ENCODE data around the gene MYH15.

The MYH15 gene

DNA sequence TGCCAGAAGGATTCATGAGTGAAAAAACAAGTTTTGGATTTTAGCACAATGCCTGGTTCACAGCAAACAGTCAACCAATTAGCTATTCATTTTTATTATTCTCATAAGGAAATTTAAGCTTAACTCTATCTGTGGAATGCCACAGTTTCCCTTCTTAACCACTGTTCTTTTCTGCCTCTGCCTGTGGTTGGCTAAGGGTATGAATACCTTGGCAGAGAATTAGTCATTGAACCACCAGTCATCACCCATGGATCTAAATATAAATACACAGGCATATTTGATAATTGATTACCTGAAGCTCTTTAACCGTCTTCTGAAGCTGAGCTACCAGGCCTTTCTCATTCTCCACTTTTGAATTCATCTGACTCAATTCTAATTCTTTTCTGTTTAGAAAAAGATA, 79.9 kb downstream of the MYH15 start:
- H3K36me3 Mint-ChIP-seq: peaks cover 5% of the 10 kb centered on the region
- H3K9me3 Mint-ChIP-seq: peaks cover 11% of the 10 kb centered on the region
- no peak overlapping the region for H3K27ac Mint-ChIP-seq
- no peak for ATAC-seq
- H3K4me3 Mint-ChIP-seq: no peak overlapping the region
- no peaks in the 10 kb centered on the region for H3K27me3 Mint-ChIP-seq
- peaks cover 15% of the 10 kb centered on the region for H3K4me1 Mint-ChIP-seq

DNA sequence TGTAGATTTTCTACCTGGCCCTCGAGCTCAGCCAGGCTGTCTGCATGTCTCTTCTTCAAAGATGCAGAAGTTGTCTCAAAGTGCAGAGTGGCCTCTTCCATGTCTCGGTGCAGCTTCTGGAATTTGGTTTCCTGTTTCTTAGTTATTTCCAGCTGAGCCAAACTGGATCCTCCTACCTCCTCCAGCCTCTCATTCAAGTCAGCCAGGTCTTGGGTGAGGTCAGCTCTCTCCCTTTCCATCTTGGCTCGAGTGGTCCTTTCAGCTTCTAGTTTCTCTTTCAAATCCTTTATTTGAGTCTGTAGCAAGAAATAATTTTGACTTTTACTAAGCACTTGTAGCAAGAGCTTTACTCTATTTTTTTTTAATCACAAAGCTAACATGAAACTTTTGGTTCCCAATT, 81.8 kb downstream of the MYH15 start:
- H3K4me3 Mint-ChIP-seq: peak overlapping the region; percentile 11
- no peak for ATAC-seq
- no peaks in the 10 kb centered on the region for H3K27me3 Mint-ChIP-seq
- peaks cover 15% of the 10 kb centered on the region for H3K4me1 Mint-ChIP-seq
- H3K9me3 Mint-ChIP-seq: peaks cover 10% of the 10 kb centered on the region
- H3K36me3 Mint-ChIP-seq: peaks cover 5% of the 10 kb centered on the region
- H3K27ac Mint-ChIP-seq: peak overlapping the region; percentile 27

DNA sequence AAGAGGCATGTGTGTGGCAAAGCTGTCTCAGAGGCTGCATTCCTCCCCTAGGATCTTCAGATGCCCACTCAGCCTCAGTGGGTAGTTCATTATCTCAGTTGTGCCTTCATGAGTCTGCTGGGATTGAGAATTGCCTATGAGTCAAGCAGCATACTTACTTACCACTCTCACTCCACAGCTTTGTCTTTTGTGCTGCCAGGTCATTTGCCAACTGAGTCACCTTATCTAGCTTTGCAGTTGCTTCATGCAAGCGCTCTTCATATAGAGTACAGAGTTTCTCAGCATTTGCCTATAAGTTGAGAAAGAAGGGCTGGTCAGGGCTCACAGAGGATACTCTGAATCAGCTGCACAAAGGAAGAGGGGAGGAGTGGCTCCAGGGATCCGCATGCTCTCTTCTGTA, 89.5 kb downstream of the MYH15 start:
- Mint-ChIP-seq H3K27ac (no peak overlapping the region), H3K9me3 (no peaks in the 10 kb centered on the region), H3K4me3 (no peak overlapping the region), H3K4me1 (peaks cover 2% of the 10 kb centered on the region), H3K36me3 (no peaks in the 10 kb centered on the region), H3K27me3 (no peaks in the 10 kb centered on the region)
- ATAC-seq: no peak

DNA sequence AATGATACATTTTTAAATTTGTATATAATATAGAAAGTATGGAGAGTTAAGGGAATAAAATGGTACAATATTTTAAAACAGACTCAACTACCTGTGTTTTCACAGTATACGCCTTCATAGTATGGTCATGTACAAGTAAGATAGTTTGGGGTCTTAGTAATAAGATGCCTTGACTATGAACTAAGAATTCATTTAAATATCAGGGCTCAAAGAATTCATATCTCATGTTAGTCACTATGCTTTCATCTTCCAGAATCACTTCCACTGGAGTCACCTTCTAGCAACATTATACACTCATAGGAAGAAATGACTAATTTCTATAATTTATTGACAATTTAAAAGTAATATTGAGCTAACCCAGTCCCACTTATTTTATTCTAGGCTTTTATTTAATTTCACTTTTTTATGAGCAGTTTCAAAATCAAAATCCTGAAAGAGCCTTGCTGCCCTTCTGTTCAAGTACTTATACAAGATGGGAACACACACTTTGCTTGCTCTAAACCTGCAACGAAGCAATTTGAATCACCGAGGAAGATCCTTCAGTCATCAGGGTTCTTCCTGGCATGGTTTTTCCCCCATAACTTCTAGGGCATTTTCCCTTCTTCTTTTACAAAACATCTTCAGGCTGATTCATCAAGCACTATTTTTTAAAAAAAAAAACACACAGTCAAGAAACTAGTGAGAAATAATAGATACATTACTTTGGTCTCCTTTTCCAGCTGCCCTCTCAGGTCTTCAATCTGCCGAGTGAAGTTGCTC, 94.1 kb downstream of the MYH15 start:
- Mint-ChIP-seq H3K27me3 (no peaks in the 10 kb centered on the region), H3K9me3 (no peaks in the 10 kb centered on the region), H3K4me1 (no peaks in the 10 kb centered on the region), H3K36me3 (no peaks in the 10 kb centered on the region), H3K4me3 (no peak overlapping the region), H3K27ac (no peak overlapping the region)
- no peak for ATAC-seq

DNA sequence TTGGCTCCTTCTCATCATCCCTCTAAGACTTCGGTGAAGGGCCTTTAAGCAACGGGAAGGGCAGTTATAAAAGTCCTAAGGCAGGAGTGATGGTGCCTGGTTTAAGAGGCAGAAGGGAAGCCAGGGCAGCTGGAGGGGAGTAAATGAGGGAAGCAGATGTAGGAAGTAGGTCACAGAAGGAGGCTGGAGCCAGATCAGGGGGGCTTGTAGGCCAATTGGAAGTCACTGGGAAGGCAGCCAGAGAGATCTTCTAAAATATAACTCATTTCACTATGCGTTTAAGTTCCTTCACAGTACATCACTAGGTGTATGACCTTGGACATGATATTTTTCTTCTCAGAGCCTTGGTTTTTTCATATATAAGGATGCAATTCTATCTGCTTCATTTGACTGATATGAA, 94.7 kb downstream of the MYH15 start:
- no peak for ATAC-seq
- Mint-ChIP-seq H3K4me1 (no peaks in the 10 kb centered on the region), H3K27ac (no peak overlapping the region), H3K4me3 (no peak overlapping the region), H3K9me3 (no peaks in the 10 kb centered on the region), H3K27me3 (no peaks in the 10 kb centered on the region), H3K36me3 (no peaks in the 10 kb centered on the region)

DNA sequence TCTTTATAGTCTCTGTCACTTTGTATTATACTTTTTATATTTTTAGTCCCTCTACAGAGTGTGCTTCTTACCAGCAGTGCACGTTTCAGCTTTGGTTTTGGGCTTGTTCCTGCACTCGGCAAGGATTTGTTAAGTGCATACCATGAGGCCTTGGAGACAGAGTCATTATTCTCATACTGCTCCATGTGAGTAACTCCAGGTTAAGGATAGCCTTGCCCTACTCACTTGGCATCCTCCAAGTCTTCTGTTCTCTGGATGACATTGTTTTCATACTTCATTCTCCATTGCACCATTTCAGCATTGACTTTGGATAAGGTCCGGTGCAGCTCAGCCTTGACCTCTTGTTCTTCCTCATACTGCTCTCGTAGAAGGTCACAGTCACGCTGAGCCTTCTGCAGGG, 96.4 kb downstream of the MYH15 start:
- no peak for ATAC-seq
- H3K4me3 Mint-ChIP-seq: no peak overlapping the region

DNA sequence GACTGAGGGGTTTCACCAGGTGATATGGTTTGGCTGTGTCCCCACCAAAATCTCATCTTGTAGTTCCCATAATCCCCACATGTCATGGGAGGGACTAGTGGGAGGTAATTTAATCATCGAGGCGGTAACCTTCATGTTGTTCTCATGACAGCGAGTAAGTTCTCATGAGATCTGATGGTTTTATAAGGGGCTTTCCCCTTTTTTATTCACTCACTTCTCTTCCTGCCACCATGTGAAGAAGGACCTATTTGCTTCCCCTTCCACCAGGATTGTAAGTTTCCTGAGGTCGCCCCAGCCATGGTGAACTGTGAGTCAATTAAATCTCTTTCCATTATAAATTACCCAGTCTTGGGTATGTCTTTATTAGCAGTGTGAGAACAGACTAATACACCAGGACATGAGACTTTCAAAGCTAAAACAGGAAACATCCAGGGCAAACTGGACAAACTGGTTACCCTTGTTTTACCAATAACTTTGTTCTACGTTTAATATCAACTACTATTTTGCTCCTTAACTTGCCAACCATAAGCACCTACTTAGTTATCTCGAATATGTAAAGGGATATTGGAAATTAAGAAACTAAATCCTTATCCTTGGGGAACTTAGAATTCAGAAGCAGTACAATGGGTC, 98.2 kb downstream of the MYH15 start:
- Mint-ChIP-seq H3K4me1 (peaks cover 13% of the 10 kb centered on the region), H3K9me3 (no peaks in the 10 kb centered on the region), H3K27me3 (no peaks in the 10 kb centered on the region), H3K36me3 (no peaks in the 10 kb centered on the region), H3K4me3 (no peak overlapping the region), H3K27ac (no peak overlapping the region)
- no peak for ATAC-seq

More for the DNA sequence above, 96.4 kb downstream of the MYH15 start:
- H3K27me3 Mint-ChIP-seq: no peaks in the 10 kb centered on the region
- H3K27ac Mint-ChIP-seq: no peak overlapping the region
- H3K36me3 Mint-ChIP-seq: no peaks in the 10 kb centered on the region
- H3K4me1 Mint-ChIP-seq: no peaks in the 10 kb centered on the region
- no peaks in the 10 kb centered on the region for H3K9me3 Mint-ChIP-seq

DNA sequence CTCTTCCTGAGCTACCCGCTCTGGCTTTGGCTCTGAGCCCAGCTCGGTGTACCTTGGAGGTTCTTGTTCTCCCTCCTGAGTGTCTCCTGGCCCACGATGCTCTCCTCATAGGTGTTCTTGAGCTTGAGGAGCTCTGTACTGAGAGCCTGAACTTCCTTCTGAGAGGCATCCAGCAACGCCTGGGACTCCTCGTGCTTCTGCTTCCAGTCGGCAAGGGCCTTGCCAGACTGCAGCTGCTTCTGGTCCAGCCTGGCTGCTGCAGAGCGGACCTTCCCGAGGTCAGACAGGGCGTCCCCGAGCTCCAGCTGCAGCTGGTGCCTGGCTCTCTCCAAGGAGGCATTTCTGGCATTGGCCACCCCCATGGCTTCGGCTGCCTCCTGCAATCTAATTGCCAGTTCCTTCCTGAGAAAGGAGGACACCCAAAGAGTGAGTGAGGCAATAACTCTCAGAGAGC, 99.8 kb downstream of the MYH15 start:
- ATAC-seq: no peak
- H3K4me3 Mint-ChIP-seq: no peak overlapping the region
- H3K9me3 Mint-ChIP-seq: no peaks in the 10 kb centered on the region

DNA sequence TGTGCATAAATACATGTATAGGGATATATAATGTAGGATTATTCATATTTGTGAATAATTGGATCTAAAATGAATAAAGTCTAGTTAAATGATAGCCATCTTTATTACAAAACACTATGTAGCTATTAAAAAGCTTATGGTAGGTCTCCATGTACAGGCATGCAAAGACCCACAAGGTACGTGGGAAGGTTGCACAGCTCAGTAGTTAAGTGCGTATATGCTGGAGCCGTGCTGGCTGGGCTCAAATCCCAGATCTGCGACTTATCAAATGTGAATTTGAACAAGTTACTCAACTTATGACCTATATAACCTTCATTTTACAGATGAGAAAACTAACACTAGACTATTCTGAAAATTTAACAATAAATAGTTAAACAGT, 100.6 kb downstream of the MYH15 start:
- Mint-ChIP-seq H3K9me3 (no peaks in the 10 kb centered on the region), H3K4me3 (no peak overlapping the region), H3K36me3 (no peaks in the 10 kb centered on the region), H3K27me3 (no peaks in the 10 kb centered on the region), H3K4me1 (peaks cover 19% of the 10 kb centered on the region), H3K27ac (no peak overlapping the region)
- ATAC-seq: no peak

More for the DNA sequence above, 99.8 kb downstream of the MYH15 start:
- H3K27me3 Mint-ChIP-seq: no peaks in the 10 kb centered on the region
- no peaks in the 10 kb centered on the region for H3K36me3 Mint-ChIP-seq
- peaks cover 19% of the 10 kb centered on the region for H3K4me1 Mint-ChIP-seq
- H3K27ac Mint-ChIP-seq: no peak overlapping the region

DNA sequence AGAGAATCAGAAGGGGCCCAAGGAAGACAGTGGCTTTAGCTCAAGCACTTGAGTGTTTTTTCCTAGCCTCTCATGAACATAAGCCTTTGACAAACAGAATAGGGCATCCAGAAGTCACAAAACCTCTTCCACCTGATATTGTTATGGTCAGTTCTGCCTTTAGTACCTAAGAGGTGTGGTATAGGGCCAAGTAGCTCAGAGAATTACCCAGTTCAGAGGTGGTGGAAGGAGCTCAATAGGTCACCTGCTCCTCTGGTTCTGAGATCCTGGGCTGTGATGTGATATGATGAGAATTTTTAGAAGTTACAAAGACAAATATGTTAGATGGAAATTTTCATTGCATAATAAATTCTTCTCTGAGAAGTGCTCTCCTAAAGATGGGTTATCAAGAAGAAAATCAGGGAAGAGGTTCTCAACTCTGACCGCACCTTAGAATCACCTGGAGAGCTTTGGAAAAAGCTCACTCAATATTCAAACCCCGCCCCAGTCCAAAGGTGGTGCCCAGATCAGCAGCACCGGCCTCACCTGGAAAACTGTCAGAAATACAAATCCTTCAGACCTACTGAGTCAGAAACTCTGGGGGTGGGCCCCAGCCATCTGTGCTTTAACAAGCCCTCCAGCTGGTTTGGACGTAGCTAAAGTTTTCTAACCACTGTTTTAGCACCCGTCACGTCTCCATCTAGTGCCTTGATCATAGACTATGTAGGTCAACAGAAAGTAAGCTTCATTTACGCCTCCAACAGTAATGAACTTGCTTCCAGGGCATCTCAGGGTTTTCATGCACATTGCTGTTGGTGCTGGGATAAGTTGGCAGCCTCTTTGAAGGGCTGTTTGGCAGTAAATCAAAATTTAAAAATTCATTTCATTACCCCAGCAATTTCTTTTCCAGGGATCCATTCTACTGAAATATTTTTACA, 101.3 kb downstream of the MYH15 start:
- Mint-ChIP-seq H3K9me3 (no peaks in the 10 kb centered on the region), H3K27me3 (no peaks in the 10 kb centered on the region), H3K27ac (peak overlapping the region; percentile 77), H3K36me3 (no peaks in the 10 kb centered on the region), H3K4me1 (peaks cover 19% of the 10 kb centered on the region), H3K4me3 (no peak overlapping the region)
- no peak for ATAC-seq

DNA sequence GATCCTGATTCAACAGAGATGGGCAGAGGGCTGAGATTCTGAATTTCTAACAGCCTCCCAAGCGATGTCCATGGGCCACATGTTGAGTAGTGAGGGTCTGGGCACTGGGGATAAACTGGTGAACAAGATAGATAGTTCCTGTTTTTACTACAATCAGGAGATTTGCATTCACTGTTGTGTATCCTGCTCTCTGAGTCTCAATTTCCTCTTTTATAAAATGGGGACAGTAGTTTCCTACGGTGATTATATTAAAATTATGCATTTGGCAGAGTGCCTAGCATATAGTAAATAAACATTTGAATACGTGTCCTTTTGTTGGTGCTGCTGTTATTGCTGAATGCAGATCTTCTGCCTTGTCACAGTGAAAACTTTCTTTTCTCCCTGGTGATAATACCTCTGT, 102.5 kb downstream of the MYH15 start:
- peaks cover 19% of the 10 kb centered on the region for H3K4me1 Mint-ChIP-seq
- peak overlapping the region; percentile 77 for H3K27ac Mint-ChIP-seq
- no peaks in the 10 kb centered on the region for H3K36me3 Mint-ChIP-seq
- peak overlapping the region; percentile 8 for H3K4me3 Mint-ChIP-seq
- H3K27me3 Mint-ChIP-seq: no peaks in the 10 kb centered on the region
- ATAC-seq: peak; percentile 76
- H3K9me3 Mint-ChIP-seq: no peaks in the 10 kb centered on the region

DNA sequence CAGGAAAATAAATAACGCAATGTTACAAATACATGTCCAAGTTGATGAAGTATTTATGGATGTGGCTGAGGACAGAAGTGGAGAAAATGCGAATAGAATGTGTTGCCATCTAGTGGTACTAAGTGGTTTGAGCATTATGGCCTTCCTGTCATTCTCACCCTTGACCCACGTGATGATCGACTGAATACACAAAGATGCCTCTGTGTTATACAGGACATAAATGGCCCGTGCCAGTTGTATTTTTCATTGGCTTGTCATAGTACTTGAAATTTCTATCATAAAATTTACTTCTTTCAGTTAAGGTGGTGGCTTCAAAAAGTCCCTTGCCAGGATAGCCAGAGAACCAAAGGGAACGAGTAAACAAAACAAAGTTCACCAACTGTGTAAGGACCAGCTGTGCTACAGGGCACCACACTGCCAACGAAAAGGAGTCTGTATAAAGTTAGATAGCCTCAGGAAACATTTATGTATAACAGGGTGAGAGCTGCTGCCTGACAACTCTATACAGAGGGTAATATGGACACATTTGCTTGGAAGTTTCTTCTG, 103.7 kb downstream of the MYH15 start:
- peaks cover 19% of the 10 kb centered on the region for H3K4me1 Mint-ChIP-seq
- H3K4me3 Mint-ChIP-seq: no peak overlapping the region
- H3K27me3 Mint-ChIP-seq: no peaks in the 10 kb centered on the region
- H3K27ac Mint-ChIP-seq: peak overlapping the region; percentile 77
- no peaks in the 10 kb centered on the region for H3K36me3 Mint-ChIP-seq
- H3K9me3 Mint-ChIP-seq: no peaks in the 10 kb centered on the region
- ATAC-seq: peak; percentile 78

DNA sequence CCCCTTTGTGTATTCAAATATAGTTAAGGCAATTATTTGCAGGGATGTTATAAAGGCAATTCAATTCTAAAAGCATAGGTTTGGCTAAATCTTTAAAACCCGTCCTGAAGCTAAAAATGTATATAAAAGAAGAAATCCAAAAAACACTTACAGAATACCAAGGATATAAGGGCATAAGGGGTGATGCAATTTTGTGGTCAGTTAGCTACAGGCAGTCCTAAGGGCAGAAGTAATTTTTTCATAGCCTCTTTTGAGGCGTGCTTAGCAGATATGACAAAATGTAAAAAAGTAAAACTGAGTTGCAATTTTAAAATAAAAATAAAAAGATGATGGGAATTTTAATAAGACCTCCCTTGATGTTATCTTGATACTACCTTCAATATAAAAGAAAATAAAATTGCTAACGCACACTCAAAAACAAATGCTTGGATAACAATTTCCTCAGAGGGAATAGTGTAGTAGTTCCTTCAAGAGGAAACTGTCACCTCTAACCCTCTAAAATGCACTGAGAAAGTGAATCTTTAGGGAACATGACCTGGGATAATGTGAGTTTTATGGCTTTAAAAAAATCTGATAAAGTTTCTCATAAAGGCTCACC, 104.2 kb downstream of the MYH15 start:
- Mint-ChIP-seq H3K36me3 (no peaks in the 10 kb centered on the region), H3K27ac (peak overlapping the region; percentile 77), H3K27me3 (no peaks in the 10 kb centered on the region), H3K4me1 (peaks cover 19% of the 10 kb centered on the region), H3K9me3 (no peaks in the 10 kb centered on the region), H3K4me3 (no peak overlapping the region)
- ATAC-seq: no peak

DNA sequence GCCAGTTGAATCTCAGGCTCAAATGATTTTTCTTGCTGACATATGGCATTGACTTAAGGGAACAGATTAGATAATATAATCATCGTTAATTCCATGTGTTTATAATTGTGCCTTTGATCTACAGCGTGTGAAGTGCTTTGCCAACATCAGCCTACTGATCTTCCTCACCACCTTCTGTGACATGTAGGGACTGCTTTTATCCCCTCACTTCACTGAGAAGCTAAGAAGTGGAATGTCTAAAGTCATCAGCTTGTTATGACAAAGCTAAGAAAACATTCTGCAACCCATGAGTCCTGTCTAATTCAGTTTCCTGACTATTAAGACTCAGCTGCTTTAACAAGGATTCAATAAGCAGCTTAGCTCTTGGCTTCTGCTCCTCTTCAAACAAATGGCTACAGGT, 106.0 kb downstream of the MYH15 start:
- Mint-ChIP-seq H3K36me3 (no peaks in the 10 kb centered on the region), H3K4me3 (no peak overlapping the region), H3K27me3 (no peaks in the 10 kb centered on the region), H3K4me1 (peaks cover 19% of the 10 kb centered on the region), H3K9me3 (no peaks in the 10 kb centered on the region), H3K27ac (no peak overlapping the region)
- no peak for ATAC-seq

Measured in stimulated activated memory B cell treated with anti-CD40 and anti-IgM and Interleukin-4, amounts not matched to agents 10 μg/mL and 1 μg/mL and 100 μg/mL, for 72 hours (primary cell).